ENCODE results near the gene PHF11. TPM values are rescaled to one million over a fixed set of nuclear protein-coding genes. Genes with fewer than 3 reads are reported as not detected.

The PHF11 gene
- 17.6 TPM for total RNA-seq
- long read RNA-seq, transcript PHF11-202 (10 exons, 1,359 nt): major isoform, 10 of 14 reads
- long read RNA-seq, partial matches to known transcripts: 1 of 14 reads
- long read RNA-seq, other reads (novel, unspliced or antisense): 3 of 14 reads

- ATAC-seq (ENCODE audit: poor library complexity) (peak; percentile 90), DNase-seq (peak; percentile 90)
- intact Hi-C loops (cut with DNase I): no loop called here
Observed at GRCh38 chr13:49495783-49496762, at the start of gene PHF11. Gene PHF11, plus strand, starts transcription at chr13:49495953. Its CDS starts 49 bp downstream, at chr13:49496002.

DNA sequence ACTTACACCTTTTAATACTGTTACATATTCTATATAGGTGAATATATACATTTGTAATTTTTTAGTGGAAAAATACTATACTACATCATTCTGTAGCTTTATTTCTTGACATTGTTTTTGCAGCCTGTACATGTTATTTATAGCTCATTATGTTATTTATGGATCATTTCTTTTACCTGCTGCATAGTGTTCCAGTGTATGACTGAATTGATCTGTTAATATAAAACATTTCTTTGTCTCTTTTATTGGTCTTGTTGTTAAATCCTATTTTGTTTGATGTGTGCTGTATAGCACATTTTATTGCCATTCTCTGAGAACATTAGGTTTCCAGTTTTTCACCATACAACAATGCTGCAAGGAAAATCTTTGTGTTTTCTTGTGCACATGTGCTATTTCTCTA is 49.3 kb upstream of the PHF11 start:
- ATAC-seq (ENCODE audit: poor library complexity) (no peak), DNase-seq (no peak)
- intact Hi-C loops (cut with DNase I): no loop called here

GRCh38 chr13:49448753-49449152 is 47.0 kb upstream of the PHF11 start:
- intact Hi-C loops (cut with DNase I): no loop called here
- DNase-seq: no peak
- no peak for ATAC-seq (ENCODE audit: poor library complexity)

GRCh38 chr13:49450105-49450819 is 45.5 kb upstream of the PHF11 start:
- DNase-seq (no peak), ATAC-seq (ENCODE audit: poor library complexity) (no peak)
- intact Hi-C loops (cut with DNase I): no loop called here

- ATAC-seq (ENCODE audit: poor library complexity) (no peak), DNase-seq (no peak)
- intact Hi-C loops (cut with DNase I): no loop called here
Observed at GRCh38 chr13:49452725-49453457, 42.9 kb upstream of the PHF11 start.

GRCh38 chr13:49453465-49453864 is 42.3 kb upstream of the PHF11 start:
- ATAC-seq (ENCODE audit: poor library complexity) (no peak), DNase-seq (no peak)
- intact Hi-C loops (cut with DNase I): no loop called here

DNA sequence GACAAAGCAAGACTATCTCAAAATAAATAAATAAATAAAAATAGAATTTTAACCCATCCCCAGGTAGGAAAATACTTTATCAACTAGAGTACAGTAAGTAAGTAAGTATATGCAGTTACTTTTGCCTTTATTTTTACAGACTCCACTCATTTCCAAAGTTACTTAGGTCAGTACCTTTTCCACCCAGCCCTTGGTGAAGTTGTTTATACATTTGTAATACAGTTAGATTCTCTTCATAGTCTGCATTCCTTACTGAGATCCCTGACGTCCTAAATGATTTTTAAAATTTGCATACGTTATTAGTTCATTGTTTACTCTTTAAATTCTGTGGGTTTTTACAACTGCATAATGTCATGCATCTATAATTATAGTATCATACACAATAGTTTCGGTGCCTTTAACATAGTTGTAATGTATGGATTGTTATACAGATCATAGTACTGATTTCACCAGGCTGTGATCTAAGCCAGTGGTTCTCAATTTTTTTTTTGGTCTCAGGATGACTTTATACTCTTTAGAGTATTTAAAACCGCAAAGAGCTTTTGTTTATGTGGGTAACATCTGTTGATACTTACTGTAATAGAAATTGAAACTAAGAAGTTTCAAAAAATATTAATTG is 41.3 kb upstream of the PHF11 start:
- intact Hi-C loops (cut with DNase I): no loop called here
- DNase-seq (no peak), ATAC-seq (ENCODE audit: poor library complexity) (no peak)

DNA sequence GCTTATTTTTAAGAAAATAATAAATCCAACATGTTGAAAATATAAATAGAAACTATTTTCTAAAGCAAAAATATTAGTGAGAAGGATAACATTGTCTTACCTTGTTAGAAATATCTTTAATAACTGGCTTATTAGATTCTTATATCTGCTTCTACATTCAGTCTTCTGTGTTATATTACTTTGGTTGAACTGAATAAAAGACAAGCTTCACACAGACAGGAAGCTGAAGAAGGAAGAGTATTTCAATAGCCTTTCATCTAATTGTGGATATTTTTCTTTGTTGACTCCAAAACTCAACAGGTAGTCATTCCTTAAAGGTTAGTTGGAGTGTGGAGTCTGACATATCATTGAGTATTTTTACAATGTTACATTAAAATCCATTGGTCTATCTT is 40.8 kb upstream of the PHF11 start:
- no peak for ATAC-seq (ENCODE audit: poor library complexity)
- intact Hi-C loops (cut with DNase I): no loop called here
- no peak for DNase-seq

DNA sequence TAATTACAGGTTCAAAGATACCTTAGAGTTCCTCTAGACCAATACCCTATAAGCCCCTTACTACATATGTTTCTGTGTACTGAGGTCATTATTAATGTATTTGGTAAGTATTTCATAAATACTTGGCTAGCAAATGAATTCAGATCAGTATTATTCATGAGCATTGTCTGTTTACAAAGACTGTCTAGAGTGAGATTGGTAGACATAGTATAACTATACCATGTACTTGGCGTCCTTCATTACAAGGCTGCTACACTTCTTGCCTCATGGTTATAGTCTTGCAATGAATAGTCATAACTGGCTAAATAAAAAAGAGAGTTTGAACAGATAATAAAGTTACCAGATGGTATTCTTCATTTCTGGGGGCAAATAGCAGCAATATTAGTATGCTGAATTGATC is 39.6 kb upstream of the PHF11 start:
- intact Hi-C loops (cut with DNase I): no loop called here
- DNase-seq: no peak
- no peak for ATAC-seq (ENCODE audit: poor library complexity)

GRCh38 chr13:49457221-49457620 is 38.5 kb upstream of the PHF11 start:
- ATAC-seq (ENCODE audit: poor library complexity) (no peak), DNase-seq (no peak)
- intact Hi-C loops (cut with DNase I): no loop called here

- ATAC-seq (ENCODE audit: poor library complexity) (no peak), DNase-seq (no peak)
- intact Hi-C loops (cut with DNase I): no loop called here
Observed at GRCh38 chr13:49459580-49459979, 36.2 kb upstream of the PHF11 start.

- ATAC-seq (ENCODE audit: poor library complexity): no peak
- no peak for DNase-seq
- intact Hi-C loops (cut with DNase I): no loop called here
Observed at GRCh38 chr13:49464085-49464484, 31.7 kb upstream of the PHF11 start.

DNA sequence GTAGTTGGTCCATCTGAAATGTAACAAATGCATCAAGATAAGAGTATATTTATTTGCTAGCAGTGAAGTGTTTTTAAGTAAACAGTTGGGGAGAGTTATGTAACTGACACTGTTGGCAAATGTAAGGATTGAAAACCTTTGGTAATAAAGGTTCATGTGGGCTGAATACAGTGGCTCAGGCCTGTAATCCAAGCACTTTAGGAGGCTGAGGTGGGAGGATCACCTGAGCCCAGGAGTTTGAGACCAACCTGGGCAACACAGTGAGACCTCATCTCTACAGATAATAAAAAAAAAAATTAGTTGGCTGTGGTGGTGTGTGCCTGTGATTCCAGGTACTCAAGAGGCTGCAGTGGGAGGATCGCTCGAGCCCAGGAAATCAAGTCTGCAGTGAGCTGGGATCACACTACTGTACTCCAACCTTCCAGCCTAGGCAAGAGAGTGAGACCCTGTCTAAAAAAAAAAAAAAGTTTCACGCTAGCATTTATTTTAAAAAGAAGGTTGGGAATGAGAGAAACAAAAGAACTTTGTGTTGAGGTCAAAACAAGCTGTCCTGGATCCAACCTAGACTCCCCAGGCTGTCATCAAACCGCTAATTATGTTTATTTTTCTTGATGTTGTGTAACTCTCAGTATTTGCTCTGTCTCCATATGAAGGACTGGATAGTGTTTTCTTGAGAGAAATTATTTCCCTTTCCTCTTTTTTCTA is 31.0 kb upstream of the PHF11 start:
- ATAC-seq (ENCODE audit: poor library complexity): peak; percentile 45
- intact Hi-C loops (cut with DNase I): no loop called here
- no peak for DNase-seq

GRCh38 chr13:49466292-49466838 is 29.4 kb upstream of the PHF11 start:
- DNase-seq (no peak), ATAC-seq (ENCODE audit: poor library complexity) (no peak)
- intact Hi-C loops (cut with DNase I): no loop called here

DNA sequence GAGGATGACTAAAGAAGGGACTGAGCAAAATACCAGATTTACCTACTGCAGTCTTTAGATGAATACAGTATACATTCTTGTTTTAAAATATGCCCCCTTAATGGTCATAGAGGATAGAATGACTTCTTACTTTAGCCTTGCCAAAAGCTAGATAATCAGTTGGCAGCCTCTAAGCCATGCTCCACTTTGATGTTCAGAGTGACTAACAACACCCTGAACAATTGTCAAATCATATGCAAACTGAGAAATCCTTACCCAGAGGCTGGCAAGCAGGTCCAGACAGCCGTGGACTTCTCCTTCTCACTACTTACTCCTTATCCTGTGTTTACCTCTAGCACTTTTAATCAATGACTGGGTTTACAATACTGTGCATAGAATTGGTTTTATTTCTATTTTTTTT is 23.6 kb upstream of the PHF11 start:
- intact Hi-C loops (cut with DNase I): no loop called here
- ATAC-seq (ENCODE audit: poor library complexity): peak; percentile 51

GRCh38 chr13:49476529-49476928 is 19.2 kb upstream of the PHF11 start:
- intact Hi-C loops (cut with DNase I): no loop called here
- no peak for DNase-seq
- no peak for ATAC-seq (ENCODE audit: poor library complexity)

More for the DNA sequence above, 23.6 kb upstream of the PHF11 start:
- no peak for DNase-seq

DNA sequence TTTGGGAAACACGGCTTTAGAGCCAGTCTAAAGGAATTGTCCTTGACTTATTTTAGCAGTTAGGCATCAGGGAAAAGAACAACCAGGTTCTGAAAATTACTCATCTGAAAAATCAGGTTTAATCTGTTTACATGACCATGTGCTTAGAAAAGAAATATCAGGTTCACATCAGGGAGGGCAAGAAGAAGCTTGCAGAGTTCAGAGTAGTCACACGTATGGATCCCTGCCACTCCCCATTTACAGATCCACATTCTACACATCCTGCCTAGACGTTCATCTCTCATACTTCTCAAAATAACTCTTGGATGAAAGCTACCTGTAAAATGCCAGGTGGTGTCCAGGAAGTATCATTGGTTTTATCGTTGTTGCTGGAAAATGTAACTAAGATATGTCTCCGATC is 14.0 kb upstream of the PHF11 start:
- intact Hi-C loops (cut with DNase I): loop anchor here (10.0 kb wide), 1 partner anchor 123 kb away; no protein-coding TSS in a partner anchor
- ATAC-seq (ENCODE audit: poor library complexity): no peak

DNA sequence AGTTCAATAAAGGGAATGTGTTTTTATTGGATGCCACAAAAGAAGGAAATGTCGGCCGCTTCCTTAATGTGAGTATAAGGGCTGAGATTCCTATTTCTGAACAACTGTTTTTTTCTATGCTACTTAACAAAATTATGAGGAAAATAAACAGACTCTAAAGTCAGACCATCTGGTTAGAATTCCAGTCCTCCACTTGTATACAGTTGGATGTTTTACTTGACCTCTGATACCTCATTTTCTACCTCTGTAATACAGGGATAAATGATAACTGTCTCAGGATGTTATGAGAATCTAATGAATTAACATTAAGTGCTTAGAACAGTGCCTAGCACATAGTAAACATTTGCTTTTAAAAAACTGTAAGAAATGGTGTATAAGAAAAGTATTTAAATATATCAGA is 7.2 kb upstream of the PHF11 start:
- intact Hi-C loops (cut with DNase I): loop anchor here (10.0 kb wide), 1 partner anchor 116 kb away; no protein-coding TSS in a partner anchor
- ATAC-seq (ENCODE audit: poor library complexity) (no peak), DNase-seq (no peak)

More for the DNA sequence above, 14.0 kb upstream of the PHF11 start:
- no peak for DNase-seq

Measured in Right ventricle myocardium superior (tissue), 1 donor.